ENCODE data around the gene RARB. TPM values are rescaled to one million over a fixed set of nuclear protein-coding genes. Genes with fewer than 3 reads are reported as not detected.

Gene RARB
- total RNA-seq, 2 donors from 2014 or later, result not detected

DNA sequence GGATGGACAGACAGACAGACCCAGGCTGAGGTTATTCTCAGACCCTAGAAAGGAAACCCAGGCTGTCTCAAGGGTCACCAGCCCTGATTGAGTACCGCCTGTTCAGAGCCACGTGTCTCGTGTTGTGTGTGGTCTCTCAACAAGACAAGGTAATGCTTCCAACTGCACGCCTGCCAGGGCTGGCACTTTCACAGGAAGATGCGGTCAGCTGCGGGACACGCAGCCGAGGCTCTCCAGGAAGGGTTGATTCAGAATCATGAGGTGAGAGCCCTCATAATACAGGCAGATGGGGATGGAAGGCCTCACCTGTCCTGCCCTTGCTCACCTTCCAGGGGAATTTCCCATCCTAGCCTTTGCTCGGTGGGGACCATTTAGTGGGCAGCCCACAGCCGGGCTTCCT lies 155.3 kb downstream of the RARB start:
- ATAC-seq, result no peak
- no peak for DNase-seq (ENCODE audit: low spot score in 2 of 2)
- H3K9me3 Mint-ChIP-seq, result peaks cover 0 to 4% of the 10 kb centered on the region in 2 donors
- H3K27ac Mint-ChIP-seq, result no peak overlapping the region
- H3K36me3 Mint-ChIP-seq, result no peaks in the 10 kb centered on the region

- no peak for ATAC-seq
Measured at GRCh38 chr3:25584011-25584789, 156.1 kb downstream of the RARB start.

GRCh38 chr3:25585361-25586166 lies 157.5 kb downstream of the RARB start:
- ATAC-seq, result no peak
- H3K27ac Mint-ChIP-seq, result no peak overlapping the region
- DNase-seq (ENCODE audit: low spot score in 2 of 2), result no peak
- H3K36me3 Mint-ChIP-seq, result no peaks in the 10 kb centered on the region
- H3K9me3 Mint-ChIP-seq, result peaks cover 0 to 4% of the 10 kb centered on the region in 2 donors

More at GRCh38 chr3:25584011-25584789, 156.1 kb downstream of the RARB start:
- Mint-ChIP-seq H3K9me3 (peaks cover 0 to 4% of the 10 kb centered on the region in 2 donors), H3K36me3 (no peaks in the 10 kb centered on the region), H3K27ac (no peak overlapping the region)
- no peak for DNase-seq (ENCODE audit: low spot score in 2 of 2)

- DNase-seq (ENCODE audit: low spot score in 2 of 2) (no peak), ATAC-seq (no peak)
- no peaks in the 10 kb centered on the region for H3K36me3 Mint-ChIP-seq
- no peak overlapping the region for H3K27ac Mint-ChIP-seq
- peaks cover 0 to 4% of the 10 kb centered on the region in 2 donors for H3K9me3 Mint-ChIP-seq
Measured at GRCh38 chr3:25586167-25586505, 158.1 kb downstream of the RARB start.

DNA sequence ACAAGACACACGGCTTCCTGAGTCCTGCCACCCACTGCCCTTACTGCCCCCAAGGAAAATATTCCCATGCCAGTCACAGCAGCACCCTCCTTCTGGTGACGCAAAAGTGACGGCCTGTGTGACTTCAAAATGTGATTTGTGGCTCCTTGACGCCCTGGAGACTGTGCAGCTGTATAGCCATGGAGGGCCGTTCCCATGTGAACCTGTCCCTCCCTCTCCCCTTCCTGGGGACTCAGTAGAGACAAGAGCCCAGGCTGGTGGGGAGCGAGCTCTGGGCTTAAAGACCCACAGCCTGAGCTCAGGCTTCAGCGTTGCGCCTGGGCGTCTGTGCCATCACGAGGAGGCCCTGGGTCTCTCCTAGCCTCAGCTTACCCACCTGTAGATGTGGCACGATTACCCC lies 158.5 kb downstream of the RARB start:
- no peak for DNase-seq (ENCODE audit: low spot score in 2 of 2)
- no peaks in the 10 kb centered on the region for H3K36me3 Mint-ChIP-seq
- ATAC-seq, result no peak
- H3K27ac Mint-ChIP-seq, result no peak overlapping the region
- H3K9me3 Mint-ChIP-seq, result peaks cover 0 to 4% of the 10 kb centered on the region in 2 donors

GRCh38 chr3:25587094-25587493 lies 159.0 kb downstream of the RARB start:
- ATAC-seq, result no peak
- H3K27ac Mint-ChIP-seq, result no peak overlapping the region
- peaks cover 0 to 4% of the 10 kb centered on the region in 2 donors for H3K9me3 Mint-ChIP-seq
- no peak for DNase-seq (ENCODE audit: low spot score in 2 of 2)
- no peaks in the 10 kb centered on the region for H3K36me3 Mint-ChIP-seq

GRCh38 chr3:25587526-25587925 lies 159.5 kb downstream of the RARB start:
- Mint-ChIP-seq H3K27ac (no peak overlapping the region), H3K36me3 (no peaks in the 10 kb centered on the region), H3K9me3 (peaks cover 0 to 4% of the 10 kb centered on the region in 2 donors)
- no peak for DNase-seq (ENCODE audit: low spot score in 2 of 2)
- ATAC-seq, result no peak

DNA sequence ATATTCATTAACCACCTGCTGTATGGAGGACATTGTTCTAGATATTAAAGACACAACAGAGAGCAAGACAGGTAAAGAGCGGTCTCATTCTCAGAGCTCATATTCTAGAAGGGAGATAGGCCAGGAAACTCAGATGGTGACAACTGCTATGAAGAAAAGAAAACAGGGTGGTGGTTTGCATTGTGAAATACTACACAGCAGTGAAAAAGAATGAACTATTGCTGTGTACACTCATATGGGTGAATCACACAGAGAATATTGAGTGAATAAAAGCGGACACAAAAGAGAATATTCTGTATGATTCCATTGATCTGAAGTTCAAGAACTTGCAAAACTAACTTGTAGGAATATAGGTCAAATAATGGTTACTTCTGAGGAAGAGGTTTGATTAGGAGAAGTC lies 159.9 kb downstream of the RARB start:
- no peak for DNase-seq (ENCODE audit: low spot score in 2 of 2)
- H3K27ac Mint-ChIP-seq, result no peak overlapping the region

GRCh38 chr3:25588441-25589103 lies 160.5 kb downstream of the RARB start:
- H3K27ac Mint-ChIP-seq, result no peak overlapping the region
- no peaks in the 10 kb centered on the region for H3K36me3 Mint-ChIP-seq
- DNase-seq (ENCODE audit: low spot score in 2 of 2) (no peak), ATAC-seq (no peak)
- peaks cover 0 to 4% of the 10 kb centered on the region in 2 donors for H3K9me3 Mint-ChIP-seq

More for the DNA sequence above, 159.9 kb downstream of the RARB start:
- peaks cover 0 to 4% of the 10 kb centered on the region in 2 donors for H3K9me3 Mint-ChIP-seq
- ATAC-seq, result no peak
- no peaks in the 10 kb centered on the region for H3K36me3 Mint-ChIP-seq

DNA sequence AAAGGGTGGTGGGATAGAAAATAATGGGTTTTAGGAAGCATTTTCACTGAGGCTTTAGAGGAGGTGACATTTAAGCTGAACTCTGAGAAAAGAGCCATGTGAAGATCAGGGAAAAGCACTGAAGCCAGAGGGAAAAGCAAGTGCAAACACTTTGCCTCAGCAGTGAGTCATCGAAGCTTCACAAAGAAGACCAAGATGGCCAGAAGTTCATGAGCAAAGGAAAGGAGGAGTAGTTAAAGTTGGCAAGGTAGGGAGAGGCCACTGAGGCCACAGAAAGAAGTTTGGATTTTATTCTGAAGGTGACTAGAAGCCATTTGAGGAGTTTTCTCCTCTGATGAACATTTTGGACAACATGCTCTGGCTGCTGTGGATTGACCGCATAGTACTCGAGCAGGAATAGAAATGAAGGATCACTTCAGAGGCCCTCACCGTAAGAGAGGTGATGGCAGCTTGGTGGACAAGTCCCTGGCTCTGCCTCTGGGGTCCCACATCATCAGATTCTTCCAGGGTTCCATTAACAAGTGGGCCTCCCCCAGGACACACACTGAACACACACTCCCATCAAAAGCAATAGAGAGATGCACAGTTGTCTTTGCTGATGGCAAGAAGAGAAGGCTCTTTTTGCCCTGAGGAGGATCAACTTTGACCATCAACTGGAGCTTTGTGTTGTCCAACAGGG lies 161.2 kb downstream of the RARB start:
- no peak overlapping the region for H3K27ac Mint-ChIP-seq
- ATAC-seq, result no peak
- peaks cover 0 to 4% of the 10 kb centered on the region in 2 donors for H3K9me3 Mint-ChIP-seq
- H3K36me3 Mint-ChIP-seq, result no peaks in the 10 kb centered on the region
- no peak for DNase-seq (ENCODE audit: low spot score in 2 of 2)

- Mint-ChIP-seq H3K36me3 (no peaks in the 10 kb centered on the region), H3K9me3 (peaks cover 0 to 4% of the 10 kb centered on the region in 2 donors), H3K27ac (no peak overlapping the region)
- DNase-seq (ENCODE audit: low spot score in 2 of 2) (no peak), ATAC-seq (no peak)
Measured at GRCh38 chr3:25589783-25590258, 161.8 kb downstream of the RARB start.

- DNase-seq (ENCODE audit: low spot score in 2 of 2) (no peak), ATAC-seq (peak in 1 of 2 donors; percentile 55)
- H3K36me3 Mint-ChIP-seq, result no peaks in the 10 kb centered on the region
- peaks cover 0 to 4% of the 10 kb centered on the region in 2 donors for H3K9me3 Mint-ChIP-seq
- peak overlapping the region in 1 of 2 donors; percentile 57 for H3K27ac Mint-ChIP-seq
Measured at GRCh38 chr3:25592510-25592968, 164.5 kb downstream of the RARB start.

- no peak for DNase-seq (ENCODE audit: low spot score in 2 of 2)
- Mint-ChIP-seq H3K36me3 (no peaks in the 10 kb centered on the region), H3K27ac (peak overlapping the region in 1 of 2 donors; percentile 57), H3K9me3 (peaks cover 0 to 3% of the 10 kb centered on the region in 2 donors)
- no peak for ATAC-seq
Measured at GRCh38 chr3:25593001-25593400, 164.9 kb downstream of the RARB start.

- peak; percentile 29 to 39 for ATAC-seq
Measured at GRCh38 chr3:25594007-25594502, 166.0 kb downstream of the RARB start.

DNA sequence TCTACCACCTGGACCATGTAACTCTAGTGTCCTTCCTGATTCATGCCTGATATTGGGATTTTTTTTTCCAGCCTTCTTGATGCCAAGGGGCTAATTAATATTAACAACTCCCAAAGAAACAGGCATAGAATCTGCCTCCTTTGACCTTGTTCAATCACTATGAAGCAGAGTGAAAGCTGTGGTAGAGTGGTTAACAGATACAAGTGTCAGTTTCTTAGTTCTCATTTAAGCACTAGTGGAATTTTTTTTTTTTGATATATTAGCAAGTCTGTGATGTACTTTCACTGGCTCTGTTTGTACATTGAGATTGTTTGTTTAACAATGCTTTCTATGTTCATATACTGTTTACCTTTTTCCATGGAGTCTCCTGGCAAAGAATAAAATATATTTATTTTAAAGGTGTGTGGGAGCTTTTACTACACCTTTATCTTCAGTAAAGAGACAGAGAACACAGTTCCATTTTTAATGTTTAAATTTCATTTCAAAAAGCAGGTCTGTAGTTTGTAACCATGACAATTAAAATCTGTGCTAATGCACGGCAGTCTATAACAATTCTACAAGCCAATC lies 169.6 kb downstream of the RARB start:
- Mint-ChIP-seq H3K27ac (no peak overlapping the region), H3K9me3 (no peaks in the 10 kb centered on the region), H3K36me3 (no peaks in the 10 kb centered on the region)
- DNase-seq (ENCODE audit: low spot score in 2 of 2) (no peak), ATAC-seq (peak in 1 of 2 donors; percentile 54)

More at GRCh38 chr3:25594007-25594502, 166.0 kb downstream of the RARB start:
- peak in 1 of 2 donors; percentile 22 for DNase-seq (ENCODE audit: low spot score in 2 of 2)
- no peaks in the 10 kb centered on the region for H3K9me3 Mint-ChIP-seq
- H3K27ac Mint-ChIP-seq, result no peak overlapping the region
- no peaks in the 10 kb centered on the region for H3K36me3 Mint-ChIP-seq

- Mint-ChIP-seq H3K27ac (peak overlapping the region in 1 of 2 donors; percentile 72), H3K36me3 (peaks cover 0 to 7% of the 10 kb centered on the region in 2 donors), H3K9me3 (no peaks in the 10 kb centered on the region)
- ATAC-seq (no peak), DNase-seq (ENCODE audit: low spot score in 2 of 2) (no peak)
Measured at GRCh38 chr3:25603703-25604102, 175.6 kb downstream of the RARB start.
